ENCODE results near the gene CREB3.

The CREB3 gene

DNA sequence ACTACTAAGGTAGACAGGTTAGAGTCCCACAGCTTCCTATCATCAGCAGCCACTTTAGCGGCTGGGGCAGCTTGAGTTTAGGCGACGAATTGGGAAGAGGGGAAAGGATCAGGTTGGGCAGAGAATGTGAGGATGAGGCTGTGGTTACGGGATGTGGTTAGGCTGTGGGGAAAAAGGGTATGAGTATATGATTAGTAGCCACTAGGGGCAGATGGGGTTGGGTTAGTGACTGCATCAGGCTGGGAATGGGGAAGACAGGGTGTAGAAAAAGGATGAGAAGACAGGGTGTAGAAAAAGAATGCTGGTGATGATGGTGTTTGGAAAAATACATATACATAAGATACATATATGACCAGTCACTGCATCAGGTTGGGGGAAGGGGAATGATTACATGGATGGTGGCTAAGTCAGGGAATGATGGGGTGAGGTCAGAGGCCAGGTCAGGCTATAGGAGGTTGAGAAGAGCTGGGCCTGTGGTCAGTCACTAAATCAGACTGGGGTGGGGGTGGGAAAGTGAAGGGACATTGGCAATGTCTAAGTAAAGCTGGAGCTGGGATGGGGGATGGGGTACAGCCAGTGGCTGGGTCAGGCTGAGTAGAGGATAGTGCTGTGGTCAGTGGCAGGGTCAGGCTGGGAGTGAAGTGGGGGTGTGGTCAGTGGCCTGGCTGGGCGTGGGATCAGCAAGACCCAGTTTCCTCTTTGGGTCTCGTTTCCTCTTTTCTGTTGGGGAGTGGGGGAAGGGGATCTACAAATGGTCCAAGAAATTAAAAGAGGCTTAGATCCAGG lies 2.6 kb upstream of the CREB3 start:
- no peak for TF ChIP-seq EP300 (IDR thresholded peaks at IDR 0.05; ENCODE audit: borderline replicate concordance)
- TF ChIP-seq RAD21 (IDR thresholded peaks at IDR 0.05; ENCODE audit: low read depth) = peak; percentile 17; the same call in 1 of the 2 replicates

DNA sequence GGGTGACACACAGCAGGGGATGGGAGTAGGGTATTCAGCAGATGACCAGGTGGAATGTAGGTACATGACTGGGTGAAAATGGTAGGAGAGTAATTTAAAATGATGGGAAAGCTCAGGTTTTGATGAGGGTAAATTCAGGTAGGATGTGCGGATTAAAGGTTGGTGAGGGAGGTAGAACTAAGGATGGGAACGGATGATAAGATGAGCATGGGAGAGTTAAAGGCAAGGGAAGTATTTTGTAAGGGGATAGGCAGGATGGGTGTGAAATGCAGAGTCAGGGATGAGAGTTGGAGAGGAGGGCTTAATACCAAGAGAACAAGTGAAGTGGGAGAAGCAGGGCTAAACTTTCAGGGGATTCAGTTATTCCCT lies 2.0 kb upstream of the CREB3 start:
- no peak for TF ChIP-seq YY1 (IDR thresholded peaks at IDR 0.05; ENCODE audit: low read depth)
- no peak for TF ChIP-seq TCF12 (IDR thresholded peaks at IDR 0.05; ENCODE audit: low read depth)

DNA sequence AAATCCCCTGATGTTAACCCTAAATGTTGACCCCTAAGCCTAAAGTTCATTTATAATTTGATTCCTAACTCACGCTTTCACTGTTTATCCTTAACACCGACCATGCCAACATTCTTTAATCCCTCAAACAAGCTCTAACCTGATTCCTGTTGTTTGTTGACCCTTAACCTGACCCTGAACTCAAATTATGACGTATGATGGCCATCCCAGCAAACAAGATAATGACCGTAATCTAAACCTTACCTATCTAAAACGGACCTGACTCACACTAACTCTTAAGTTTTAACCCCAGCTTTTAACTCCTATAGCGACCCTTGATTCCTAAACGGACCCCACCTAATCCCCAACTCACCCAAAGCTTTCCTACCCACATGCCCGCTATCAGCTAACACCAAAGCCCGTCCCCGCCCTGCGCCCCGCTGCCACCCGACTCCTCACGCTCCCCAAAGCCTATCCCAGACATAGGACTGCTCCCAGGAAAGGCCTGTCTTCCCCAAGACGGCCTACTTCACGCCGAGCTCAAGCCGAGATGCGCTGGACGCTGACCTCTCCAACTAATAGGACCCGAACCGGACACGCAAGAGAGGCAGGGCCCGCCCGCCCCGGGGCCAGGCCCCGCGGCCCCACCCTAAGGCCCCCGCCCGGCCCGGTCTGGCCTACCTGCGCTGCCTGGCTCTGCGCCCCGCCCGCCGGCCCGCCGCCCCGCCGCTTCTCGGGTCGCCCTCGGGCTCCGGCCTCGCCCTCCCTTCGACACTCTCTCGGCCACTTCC lies 866 bp upstream of the CREB3 start:
- TF ChIP-seq FOXM1 (IDR thresholded peaks at IDR 0.05; ENCODE audit: borderline replicate concordance, low read depth) (no peak), EGR1 (IDR thresholded peaks at IDR 0.05) (no peak), RAD21 (IDR thresholded peaks at IDR 0.05; ENCODE audit: low read depth) (no peak)

DNA sequence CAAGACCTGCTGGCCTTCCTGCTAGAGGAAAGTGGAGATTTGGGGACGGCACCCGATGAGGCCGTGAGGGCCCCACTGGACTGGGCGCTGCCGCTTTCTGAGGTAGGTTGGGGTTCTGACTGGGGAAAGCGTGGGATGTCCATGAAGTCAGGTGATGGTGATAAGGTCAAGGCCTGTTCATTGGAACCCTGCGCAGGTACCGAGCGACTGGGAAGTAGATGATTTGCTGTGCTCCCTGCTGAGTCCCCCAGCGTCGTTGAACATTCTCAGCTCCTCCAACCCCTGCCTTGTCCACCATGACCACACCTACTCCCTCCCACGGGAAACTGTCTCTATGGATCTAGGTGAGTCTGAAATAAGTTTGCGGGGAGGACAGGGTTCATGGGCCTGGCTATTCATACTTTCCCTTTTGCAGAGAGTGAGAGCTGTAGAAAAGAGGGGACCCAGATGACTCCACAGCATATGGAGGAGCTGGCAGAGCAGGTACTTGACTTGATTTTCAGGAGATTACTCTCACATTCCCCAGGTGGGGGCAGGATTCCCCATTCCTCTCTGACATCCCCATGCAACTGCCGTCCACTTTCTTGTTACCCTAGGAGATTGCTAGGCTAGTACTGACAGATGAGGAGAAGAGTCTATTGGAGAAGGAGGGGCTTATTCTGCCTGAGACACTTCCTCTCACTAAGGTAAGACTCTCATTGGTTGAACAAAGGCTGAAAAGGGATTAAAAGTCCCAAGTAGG lies 505 bp downstream of the CREB3 start:
- TF ChIP-seq TCF12 (IDR thresholded peaks at IDR 0.05; ENCODE audit: low read depth) = no peak
- TF ChIP-seq, protein P1, sequence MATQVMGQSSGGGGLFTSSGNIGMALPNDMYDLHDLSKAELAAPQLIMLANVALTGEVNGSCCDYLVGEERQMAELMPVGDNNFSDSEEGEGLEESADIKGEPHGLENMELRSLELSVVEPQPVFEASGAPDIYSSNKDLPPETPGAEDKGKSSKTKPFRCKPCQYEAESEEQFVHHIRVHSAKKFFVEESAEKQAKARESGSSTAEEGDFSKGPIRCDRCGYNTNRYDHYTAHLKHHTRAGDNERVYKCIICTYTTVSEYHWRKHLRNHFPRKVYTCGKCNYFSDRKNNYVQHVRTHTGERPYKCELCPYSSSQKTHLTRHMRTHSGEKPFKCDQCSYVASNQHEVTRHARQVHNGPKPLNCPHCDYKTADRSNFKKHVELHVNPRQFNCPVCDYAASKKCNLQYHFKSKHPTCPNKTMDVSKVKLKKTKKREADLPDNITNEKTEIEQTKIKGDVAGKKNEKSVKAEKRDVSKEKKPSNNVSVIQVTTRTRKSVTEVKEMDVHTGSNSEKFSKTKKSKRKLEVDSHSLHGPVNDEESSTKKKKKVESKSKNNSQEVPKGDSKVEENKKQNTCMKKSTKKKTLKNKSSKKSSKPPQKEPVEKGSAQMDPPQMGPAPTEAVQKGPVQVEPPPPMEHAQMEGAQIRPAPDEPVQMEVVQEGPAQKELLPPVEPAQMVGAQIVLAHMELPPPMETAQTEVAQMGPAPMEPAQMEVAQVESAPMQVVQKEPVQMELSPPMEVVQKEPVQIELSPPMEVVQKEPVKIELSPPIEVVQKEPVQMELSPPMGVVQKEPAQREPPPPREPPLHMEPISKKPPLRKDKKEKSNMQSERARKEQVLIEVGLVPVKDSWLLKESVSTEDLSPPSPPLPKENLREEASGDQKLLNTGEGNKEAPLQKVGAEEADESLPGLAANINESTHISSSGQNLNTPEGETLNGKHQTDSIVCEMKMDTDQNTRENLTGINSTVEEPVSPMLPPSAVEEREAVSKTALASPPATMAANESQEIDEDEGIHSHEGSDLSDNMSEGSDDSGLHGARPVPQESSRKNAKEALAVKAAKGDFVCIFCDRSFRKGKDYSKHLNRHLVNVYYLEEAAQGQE (IDR thresholded peaks at IDR 0.05; ENCODE audit: low read depth) = no peak
- TF ChIP-seq ZBTB7A (IDR thresholded peaks at IDR 0.05; ENCODE audit: low read depth) = no peak
- TF ChIP-seq YY1 (IDR thresholded peaks at IDR 0.05; ENCODE audit: low read depth) = no peak
- no peak for TF ChIP-seq CREB1 (IDR thresholded peaks at IDR 0.05; ENCODE audit: low read depth)

DNA sequence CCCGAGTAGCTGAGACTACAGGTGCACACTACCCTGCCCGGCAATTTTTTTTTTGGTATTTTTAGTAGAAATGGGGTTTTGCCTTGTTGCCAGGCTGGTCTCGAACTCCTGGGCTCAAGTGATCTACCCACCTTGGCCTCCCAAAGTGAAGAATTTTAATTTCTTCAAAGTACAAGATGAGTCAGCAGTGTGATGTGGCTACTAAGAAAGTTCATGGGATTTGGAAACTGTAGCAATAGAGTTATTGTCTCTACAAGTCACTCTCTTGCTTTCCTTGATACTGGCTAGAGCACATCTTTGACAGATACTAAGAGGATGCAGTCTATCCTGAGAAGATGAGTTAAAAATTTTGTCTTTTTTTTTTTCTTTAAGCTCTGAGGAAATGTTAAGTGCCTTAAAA lies 1.6 kb downstream of the CREB3 start:
- TF ChIP-seq, protein P2, sequence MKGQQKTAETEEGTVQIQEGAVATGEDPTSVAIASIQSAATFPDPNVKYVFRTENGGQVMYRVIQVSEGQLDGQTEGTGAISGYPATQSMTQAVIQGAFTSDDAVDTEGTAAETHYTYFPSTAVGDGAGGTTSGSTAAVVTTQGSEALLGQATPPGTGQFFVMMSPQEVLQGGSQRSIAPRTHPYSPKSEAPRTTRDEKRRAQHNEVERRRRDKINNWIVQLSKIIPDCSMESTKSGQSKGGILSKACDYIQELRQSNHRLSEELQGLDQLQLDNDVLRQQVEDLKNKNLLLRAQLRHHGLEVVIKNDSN (IDR thresholded peaks at IDR 0.05) = no peak
- TF ChIP-seq TCF12 (IDR thresholded peaks at IDR 0.05; ENCODE audit: low read depth) (no peak), YY1 (IDR thresholded peaks at IDR 0.05; ENCODE audit: low read depth) (no peak), CEBPB (IDR thresholded peaks at IDR 0.05) (no peak), TEAD4 (IDR thresholded peaks at IDR 0.05) (no peak), RAD21 (IDR thresholded peaks at IDR 0.05; ENCODE audit: low read depth) (no peak), EP300 (IDR thresholded peaks at IDR 0.05; ENCODE audit: borderline replicate concordance) (no peak), FOXM1 (IDR thresholded peaks at IDR 0.05; ENCODE audit: borderline replicate concordance, low read depth) (no peak), EGR1 (IDR thresholded peaks at IDR 0.05) (no peak)
- TF ChIP-seq, protein P1 (IDR thresholded peaks at IDR 0.05; ENCODE audit: low read depth) = no peak
- TF ChIP-seq, protein P3, sequence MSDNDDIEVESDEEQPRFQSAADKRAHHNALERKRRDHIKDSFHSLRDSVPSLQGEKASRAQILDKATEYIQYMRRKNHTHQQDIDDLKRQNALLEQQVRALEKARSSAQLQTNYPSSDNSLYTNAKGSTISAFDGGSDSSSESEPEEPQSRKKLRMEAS (IDR thresholded peaks at IDR 0.05) = no peak

DNA sequence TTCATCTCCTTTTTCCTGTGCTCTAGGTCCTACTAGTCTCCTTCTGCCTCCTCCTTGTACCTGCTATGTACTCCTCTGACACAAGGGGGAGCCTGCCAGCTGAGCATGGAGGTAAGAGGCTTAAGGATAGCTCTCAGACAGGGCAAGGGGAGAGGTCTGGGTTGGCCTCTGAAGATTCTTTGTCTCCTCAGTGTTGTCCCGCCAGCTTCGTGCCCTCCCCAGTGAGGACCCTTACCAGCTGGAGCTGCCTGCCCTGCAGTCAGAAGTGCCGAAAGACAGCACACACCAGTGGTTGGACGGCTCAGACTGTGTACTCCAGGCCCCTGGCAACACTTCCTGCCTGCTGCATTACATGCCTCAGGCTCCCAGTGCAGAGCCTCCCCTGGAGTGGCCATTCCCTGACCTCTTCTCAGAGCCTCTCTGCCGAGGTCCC lies 3.8 kb downstream of the CREB3 start:
- TF ChIP-seq RAD21 (IDR thresholded peaks at IDR 0.05; ENCODE audit: low read depth) (peak; percentile 65), ZBTB7A (IDR thresholded peaks at IDR 0.05; ENCODE audit: low read depth) (no peak)

DNA sequence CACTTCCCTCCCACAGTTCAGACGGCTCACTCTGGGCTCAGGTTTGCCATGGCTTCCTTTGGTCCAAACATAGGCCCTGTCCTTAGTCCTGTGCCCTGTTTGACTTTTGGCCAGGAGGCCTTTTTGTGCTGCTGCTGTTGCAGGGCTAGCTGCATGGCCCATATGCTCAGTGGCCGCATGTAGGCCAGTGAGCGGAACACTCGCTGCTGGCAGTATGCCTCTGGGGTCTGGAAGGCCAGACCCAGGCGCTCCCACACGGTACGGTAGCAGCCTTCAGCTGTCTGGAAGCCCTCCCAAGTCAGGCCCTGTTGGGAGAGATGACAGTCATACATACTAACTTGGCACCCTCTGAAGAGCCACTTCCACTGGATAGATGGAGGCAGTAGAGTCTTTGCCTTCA lies 4.7 kb downstream of the CREB3 start:
- TF ChIP-seq, protein P3 (IDR thresholded peaks at IDR 0.05) = no peak
- TF ChIP-seq CREB1 (IDR thresholded peaks at IDR 0.05; ENCODE audit: low read depth) (no peak), NFIC (IDR thresholded peaks at IDR 0.05) (no peak), ZBTB7A (IDR thresholded peaks at IDR 0.05; ENCODE audit: low read depth) (no peak), FOXM1 (IDR thresholded peaks at IDR 0.05; ENCODE audit: borderline replicate concordance, low read depth) (no peak), TCF12 (IDR thresholded peaks at IDR 0.05; ENCODE audit: low read depth) (no peak), TAF1 (IDR thresholded peaks at IDR 0.05; ENCODE audit: low read depth) (no peak), CEBPB (IDR thresholded peaks at IDR 0.05) (no peak), YY1 (IDR thresholded peaks at IDR 0.05; ENCODE audit: low read depth) (no peak), RAD21 (IDR thresholded peaks at IDR 0.05; ENCODE audit: low read depth) (no peak), TEAD4 (IDR thresholded peaks at IDR 0.05) (no peak), EP300 (IDR thresholded peaks at IDR 0.05; ENCODE audit: borderline replicate concordance) (no peak)
- TF ChIP-seq, protein P2 (IDR thresholded peaks at IDR 0.05) = no peak
- TF ChIP-seq, protein P1 (IDR thresholded peaks at IDR 0.05; ENCODE audit: low read depth) = no peak

Data from Ishikawa (cell line).